GM12891 (cell line): ENCODE data around the gene SDHB.

Source experiments
- POLR2A ChIP-seq: IDR thresholded peaks from 2 replicates; pipeline ENCODE4 v1.6.1; 2011; ENCODE audit warnings: low read depth, low read length, control low read depth
- POLR2AphosphoS5 ChIP-seq: IDR thresholded peaks from 2 replicates; pipeline ENCODE4 v1.6.1; 2011; ENCODE audit warnings: low read depth, low read length, control low read depth

- TF ChIP-seq POLR2A (no peak), POLR2AphosphoS5 (no peak)
These were observed 41.3 kb upstream of the SDHB start for GRCh38 chr1:17095141-17095540.
